NCI-H1417 treated with DMSO at 0.1 percent for 48 hours (cell line): Measurements from ENCODE around the gene TRIM41.
"Not testable (repeated sequence)": the region's sequence is repeated elsewhere in the genome, so short reads cannot be mapped to it uniquely, and the experiment has no call there.

ENCODE experiments used
- DNase-seq: peaks from one replicate; lab custom pipeline; 2025; lab: John Stamatoyannopoulos, UW

Gene TRIM41

DNA sequence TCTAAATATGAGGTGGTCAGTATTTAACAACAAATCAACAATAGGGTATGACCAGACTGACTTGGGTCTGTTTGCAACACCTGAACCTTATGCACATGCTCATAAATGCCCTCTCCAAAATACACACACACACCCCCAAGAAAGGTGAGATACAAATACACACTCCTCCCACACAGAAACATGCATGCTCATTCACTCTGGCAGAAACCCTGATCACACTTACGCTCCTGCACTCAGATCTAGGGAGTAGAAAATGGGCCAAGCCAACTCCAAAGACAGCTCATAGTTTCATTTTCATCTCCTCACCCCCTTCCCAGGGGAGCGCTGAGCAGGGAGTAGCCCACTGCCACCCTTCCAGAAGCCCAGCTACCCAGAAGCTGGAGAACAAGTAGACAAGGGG is 29.4 kb upstream of the TRIM41 start:
- no peak for DNase-seq

DNA sequence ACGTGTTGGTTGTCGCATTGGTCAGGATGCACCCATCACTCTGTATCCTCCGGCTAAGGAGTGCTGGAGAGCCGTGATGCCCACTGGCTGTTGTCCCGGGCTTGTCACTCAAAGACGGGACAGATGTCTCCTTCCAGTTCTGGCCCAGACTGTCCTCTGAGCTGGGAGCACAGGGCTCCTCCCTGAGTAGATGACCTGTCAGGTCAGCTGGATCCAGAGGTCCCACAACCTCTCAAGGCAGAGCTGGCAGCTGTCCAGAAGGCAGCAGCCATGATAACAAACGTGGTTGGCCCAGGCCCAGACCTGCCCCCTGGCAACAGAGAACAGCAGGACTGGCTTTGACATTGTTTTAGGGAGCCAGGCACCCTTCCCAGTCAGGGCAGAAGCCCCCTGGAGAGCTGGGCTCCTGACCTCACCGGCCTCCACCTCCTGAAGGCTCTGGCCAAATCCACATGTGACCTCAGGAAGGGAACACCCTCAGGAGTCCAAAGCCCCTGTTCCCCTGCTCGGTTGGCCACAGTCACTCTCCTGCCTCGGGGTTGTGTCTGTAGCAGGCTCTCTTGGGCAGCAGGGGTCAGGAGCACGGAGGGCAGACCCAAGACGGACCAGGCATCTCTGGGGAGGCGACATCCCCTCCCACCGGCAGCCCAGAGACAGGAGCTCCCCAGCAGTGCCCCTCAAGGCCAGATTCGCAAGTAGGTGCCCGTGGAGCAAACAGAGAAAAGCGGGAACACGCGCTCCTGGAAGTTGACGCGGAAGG is 28.4 kb upstream of the TRIM41 start:
- DNase-seq, result no peak

DNA sequence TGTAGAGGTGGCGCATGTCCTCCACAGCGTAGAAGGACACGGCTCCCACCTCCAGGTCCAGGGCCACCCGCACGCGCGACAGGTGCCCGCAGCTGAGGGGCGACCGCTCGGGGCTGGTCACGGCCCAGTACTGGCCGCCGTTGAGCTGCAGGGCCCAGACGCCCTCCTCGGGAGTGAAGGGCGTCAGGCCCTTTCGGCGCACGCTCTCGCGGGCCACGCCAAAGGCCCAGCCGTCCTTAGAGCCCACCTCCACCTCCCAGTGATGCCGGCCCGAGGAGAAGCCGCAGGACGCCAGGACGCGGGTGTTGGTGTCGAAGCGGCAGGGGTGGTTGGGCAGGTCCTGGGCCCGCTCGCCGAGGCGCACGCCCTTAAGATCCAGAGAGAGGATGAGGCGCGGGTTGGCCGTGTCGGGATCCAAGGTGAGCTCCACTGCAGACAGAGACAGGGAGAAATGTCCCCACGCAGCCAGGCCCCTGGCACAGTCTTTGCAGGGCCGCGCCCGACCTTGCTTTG is 27.8 kb upstream of the TRIM41 start:
- DNase-seq, result no peak

DNA sequence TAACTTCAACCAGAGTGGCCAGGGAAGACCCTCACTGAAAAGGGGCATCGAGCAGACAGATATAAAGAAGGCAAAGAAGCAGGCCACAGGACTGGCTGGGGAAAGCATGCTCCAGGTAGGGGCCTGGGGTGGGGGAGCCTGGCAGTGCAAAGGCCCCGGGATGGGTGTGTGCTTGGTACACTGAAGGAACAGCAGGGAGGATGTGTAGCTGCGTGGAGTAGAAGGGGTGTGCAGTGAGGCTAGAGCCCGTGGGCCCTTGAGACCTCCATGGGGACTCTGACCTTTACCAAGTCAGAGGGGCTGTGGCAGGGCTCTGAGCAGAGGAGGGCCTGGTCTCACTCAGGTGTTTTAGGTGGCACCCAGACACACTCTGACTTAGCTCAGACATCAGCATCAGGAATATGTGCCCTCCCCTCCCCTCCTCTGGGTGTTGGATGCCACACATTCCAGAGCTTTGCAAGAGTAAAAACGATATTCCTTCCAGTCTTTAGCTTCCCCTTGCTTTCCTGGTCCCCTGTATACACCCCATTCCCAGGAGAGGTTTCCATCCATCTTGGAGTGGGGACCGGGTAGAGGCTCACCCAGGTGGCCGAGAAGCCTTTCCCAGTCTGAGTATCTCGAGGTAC is 25.6 kb upstream of the TRIM41 start:
- DNase-seq, result no peak

DNA sequence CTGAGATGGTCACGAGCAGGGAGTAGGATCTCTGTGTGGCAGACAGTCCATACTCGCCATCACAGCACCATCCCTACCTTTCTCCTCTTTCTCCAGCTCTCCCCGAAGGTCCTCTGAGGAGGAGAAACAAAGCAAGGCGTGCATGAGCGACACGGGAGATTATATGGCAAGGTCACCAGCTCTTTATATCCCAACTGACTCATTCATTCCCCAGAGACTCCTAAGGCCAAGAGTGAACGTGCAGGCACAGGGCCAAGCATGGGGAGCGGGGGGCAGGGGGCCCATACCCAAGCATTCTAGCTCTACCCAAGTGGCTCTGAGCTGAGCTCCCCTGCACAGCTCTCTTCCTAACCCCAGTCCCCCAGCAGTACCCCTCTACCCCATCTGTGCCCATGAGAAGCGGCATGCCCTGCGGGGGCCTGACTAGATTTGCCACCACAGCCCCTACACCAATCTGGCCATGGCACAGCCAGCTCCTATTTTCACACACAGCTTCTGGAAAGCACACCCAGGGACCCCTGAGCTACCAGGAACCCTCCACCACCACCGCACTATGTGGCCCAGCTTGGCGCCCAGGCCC is 24.9 kb upstream of the TRIM41 start:
- DNase-seq, result no peak

DNA sequence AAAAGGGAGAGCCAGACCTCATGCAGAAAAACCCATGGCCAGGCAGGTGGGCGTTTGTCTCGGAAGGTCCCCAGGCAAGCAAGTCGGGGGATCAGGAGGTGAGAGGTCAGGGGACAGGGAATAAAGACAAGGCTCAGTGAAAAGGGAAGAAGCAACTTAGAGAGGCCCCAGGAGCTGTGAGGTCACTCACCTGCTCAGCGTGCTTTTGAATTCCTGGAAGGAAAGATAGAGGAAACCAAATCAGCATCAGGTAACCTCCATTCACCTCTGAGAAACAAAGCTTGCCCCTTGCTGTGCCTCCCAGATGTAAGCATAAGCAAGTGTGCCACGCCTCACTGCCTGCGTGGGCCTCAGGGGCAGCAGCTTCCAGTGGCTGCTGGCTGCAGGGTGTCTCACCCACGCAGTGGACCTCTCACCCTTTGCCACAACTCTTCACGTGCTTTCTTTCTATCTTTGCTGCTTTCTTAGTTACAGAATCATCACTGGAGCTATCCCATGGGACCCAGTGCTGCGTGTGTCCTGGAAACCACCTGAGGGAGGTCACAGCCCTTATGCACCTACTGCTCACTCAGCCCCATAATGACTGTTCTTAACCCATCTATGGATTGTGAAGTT is 24.1 kb upstream of the TRIM41 start:
- DNase-seq, result no peak

DNA sequence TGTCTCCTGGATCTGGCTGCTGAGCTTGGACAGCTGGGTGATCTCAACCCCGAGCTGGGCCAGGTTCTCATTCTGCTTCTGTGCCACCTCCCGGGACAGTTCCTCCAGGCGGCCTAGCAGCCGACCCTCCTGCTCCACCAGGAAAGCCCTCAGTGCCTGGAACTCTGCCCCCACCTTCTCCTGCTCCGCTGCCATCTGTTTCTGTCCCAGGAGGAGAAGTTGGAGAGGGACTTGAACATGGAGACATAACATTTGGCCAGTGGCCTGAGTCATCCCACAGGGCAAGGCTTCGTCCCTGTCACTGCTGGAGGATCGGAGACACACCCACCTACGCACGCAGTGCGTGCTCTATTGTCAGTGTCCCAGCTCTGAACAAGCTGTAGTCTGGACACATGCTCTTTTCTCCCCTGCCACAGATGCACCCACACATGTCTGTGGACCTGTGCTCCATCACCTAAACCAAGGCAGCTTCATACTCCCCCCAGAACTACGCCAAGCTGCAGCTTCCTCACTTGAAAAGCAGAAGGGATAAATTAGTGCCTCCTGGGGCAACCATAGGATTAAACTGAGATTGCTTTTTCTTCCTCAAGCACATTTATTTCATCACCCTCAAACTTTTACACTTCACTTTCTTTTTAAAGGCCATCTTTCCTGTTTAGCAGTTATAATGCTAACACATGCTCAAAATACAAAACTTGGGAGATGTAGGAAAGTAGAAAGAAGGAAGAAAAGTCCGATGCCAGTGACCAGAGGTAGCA is 23.0 kb upstream of the TRIM41 start:
- DNase-seq, result no peak

DNA sequence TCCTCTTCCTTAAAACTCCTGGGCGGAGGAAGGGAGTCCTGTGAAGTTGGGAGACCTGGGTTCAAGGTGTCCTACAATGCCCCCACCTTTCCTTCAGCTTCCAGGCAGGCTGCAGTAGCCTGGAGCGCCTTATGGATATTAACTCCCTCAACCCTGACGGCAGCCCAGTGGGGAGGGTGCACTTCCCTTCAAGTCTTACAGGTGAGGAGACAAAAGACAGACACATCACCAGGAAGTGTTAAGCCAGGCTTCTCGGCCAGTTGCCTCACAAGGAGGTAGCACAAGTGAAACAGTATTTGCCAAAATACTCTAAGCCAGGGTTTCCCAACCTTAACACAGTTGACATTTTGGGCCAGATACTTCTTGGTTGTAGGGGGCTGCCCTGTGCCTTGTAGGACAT is 22.3 kb upstream of the TRIM41 start:
- DNase-seq, result no peak

DNA sequence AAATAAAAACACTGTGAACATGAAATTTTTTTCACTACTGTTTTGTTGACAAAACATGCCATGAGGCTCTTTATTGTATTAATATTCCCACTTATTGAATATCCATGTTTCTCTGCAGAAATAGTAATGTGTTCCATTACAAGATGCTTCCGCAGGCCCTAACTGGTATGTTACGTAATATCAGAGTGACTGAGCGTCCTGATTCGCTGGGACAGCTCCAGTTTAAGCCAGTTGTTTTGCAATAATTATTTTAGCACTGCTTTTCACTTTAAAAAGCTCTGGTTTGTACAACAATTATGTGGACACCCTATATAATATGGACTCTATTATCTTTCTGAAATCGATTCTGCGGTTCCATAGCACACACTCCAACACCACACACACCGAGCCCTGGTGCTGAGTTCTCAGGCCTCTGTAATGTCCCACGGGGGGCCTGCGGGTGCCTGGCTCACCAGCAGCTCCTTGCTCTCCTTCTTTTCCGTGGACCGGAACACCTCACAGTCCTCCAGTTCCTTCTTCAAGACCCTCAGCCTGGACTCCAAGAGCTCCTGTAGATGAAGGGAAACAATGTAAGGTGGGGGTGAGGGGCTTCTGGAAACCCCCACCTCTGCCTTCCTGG is 19.9 kb upstream of the TRIM41 start:
- no peak for DNase-seq

DNA sequence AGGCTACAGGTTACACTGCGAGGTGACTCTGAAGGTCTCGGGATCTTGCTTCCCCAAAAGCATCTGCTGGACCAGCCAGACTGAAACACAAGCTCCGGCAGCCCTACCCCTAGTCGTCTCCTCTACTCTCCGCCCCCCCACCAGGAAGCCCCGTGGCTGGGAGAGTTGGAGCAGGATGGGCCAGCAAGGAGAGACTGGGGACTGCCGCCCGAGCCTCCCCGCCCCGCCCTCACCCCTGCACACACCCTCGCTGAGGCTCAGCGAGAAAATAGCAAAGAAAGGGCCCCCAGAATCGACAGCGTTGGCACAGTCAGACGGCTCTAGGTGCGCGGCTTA is 19.3 kb upstream of the TRIM41 start:
- DNase-seq, result no peak

DNA sequence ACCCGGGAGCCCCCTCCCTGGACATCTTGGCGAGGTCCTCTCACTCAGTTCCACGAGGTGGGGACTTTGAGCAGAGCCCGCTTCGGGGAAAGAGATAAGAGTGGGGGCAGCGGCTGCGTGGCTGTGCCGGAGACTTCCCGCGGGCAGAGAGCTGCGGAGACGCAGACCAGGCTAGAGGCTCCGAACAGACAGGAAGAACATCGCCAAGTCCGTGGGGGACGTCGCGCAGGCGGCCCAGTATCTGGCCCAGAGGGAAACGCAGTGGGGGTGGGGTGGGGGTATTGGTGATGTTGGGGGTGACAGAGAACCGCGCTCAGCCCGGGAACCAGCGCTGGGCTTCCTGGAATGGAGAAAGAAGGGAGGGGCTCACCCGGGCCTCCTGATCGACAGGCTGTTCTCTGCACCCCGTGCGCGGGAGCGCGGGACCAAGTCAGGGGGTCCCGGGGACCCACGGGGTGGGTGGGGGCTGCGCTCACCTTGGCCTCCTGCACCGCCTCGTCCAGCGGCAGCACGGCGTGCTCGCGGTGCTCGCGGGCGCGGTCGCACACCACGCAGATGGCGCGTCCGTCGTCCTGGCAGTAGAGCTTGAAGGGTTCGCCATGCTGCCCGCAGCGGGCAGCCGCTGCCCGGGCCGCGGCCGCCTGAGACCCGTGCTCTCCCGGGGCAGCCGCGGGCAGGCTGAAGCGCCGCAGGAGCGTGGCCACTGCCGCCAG is 18.8 kb upstream of the TRIM41 start:
- no peak for DNase-seq

DNA sequence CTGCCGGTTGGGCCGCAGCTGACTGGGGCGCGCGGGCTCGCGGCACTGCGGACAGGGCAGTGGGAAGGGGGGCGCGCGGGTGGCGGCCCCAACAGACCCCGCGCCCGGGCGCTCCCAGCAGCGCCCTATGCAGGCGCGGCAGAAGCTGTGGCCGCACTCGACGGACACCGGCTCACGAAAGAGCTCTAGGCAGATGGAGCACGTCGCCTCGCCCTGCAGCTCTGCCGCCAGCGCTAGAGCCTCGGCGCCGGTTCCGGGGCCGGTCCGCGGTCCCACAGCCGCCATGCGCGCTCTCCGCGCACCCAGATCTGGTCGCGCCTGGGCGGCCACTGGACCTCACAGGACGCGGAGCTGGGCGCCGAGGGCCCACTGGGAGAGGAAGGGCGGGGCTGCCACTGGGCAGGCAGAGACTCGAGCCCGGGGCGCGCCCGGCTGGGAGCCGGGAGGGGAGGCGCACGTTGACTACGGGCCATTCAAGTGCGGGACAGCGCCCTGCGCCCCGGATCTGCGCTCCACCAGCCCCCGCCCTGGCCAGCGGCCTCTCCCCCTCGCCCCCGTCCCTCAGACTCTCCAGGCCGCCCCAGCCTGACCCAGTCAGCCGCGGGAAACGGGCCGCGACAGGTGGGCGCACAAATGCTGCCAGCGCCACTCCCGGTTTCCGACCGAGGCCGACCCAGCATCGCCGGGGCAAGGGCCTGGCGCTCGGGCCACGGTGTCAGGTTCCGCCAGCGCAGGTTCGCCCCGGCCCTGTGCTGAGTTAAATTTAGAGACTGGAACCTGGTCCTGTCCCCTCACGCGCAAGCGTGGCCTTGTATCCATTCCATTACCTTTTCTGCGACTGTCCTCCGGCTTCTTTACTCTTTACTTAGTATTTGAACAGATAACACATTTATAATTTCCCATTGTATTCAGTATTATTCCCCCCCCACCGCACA is 18.0 kb upstream of the TRIM41 start, which contains the start of gene TRIM7:
TRIM7 (minus strand) TSS at position 371 of the 935 bp plus-strand sequence; CDS start at position 285, 86 bp downstream.
- DNase-seq, result no peak

DNA sequence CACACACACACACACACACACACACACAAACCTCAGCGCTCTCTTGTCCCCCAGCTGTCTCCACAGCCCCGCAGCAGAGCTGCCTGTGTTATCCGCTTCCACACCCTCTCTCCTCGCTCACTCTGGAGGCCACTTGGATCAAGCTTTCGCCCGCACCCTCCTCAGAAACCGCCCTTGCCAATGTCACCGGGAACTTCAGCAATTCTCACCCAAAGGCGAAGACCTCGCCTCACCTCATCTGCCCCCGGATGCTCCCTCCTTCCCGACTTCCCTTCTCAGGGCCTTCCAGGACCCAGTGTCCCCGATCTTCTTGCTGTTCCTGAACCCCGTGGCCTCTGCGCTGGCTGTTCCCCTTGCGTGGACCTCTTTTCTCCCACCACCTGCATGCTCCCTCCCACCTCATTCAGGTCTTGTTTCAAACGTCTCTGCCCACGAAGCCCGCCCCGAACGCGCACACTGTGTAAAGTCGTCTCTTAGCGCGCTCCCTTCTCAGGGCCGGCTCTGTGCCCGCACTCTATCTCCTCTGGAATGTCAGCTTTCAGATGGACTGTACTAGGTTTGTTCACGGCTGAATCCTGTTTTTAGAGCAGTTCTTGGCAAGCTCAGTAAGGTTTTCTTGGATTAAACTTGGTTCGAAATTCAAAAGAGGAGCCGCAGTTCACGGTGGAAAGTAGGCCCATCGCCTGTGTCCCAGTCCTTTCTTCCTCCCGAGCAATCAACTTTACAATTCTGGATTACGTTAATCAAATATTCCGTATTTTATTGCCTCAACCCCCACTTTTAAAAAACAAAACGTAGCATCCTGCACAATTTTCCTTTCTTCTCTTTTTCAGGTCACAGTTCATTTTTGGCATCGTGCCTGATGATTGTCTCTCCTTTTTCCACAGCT is 17.1 kb upstream of the TRIM41 start:
- no peak for DNase-seq

DNA sequence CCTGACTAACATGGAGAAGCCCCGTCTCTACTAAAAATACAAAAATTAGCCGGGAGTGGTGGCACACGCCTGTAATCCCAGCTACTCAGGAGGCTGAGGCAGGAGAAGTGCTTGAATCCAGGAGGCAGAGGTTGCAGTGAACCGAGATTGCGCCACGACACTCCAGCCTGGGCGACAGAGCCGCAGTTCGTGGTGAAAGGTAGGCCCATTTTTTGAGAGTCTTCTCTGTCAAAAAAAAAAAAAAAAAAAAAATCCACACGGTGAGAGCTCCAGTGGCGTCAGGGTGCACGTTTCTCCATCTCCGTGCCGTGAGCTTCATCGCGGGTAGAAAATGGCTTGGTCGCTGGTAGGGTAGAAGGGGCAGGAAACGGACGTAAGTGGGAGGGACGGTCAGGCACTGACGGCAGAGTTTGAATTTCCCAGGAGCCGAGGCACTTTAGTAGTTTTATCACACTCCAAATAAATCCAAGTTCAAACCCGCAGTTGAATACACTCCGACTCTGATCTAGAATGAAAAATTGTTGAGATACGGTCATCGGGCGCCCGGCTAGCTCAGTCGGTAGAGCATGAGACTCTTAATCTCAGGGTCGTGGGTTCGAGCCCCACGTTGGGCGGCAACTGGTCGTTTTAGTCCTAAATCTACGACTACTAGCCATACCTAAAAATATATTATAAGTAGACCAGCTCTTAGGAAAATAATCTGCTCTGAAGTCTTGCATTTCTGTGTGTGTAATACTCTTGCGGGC is 15.7 kb upstream of the TRIM41 start:
- DNase-seq, result no peak

DNA sequence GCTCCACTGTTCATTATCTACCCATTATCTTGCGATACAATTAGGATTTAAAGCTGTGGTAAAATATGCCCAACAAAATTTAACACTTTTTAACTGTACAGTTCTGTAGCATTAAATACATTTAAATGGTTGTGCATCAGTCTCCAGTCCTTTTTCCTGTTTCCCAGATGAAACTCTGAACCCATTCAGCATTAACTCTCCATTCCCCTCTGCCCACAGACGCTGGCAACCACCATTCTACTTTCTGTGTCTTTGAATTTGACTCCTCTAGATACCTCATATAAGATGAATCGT is 15.2 kb upstream of the TRIM41 start:
- no peak for DNase-seq

DNA sequence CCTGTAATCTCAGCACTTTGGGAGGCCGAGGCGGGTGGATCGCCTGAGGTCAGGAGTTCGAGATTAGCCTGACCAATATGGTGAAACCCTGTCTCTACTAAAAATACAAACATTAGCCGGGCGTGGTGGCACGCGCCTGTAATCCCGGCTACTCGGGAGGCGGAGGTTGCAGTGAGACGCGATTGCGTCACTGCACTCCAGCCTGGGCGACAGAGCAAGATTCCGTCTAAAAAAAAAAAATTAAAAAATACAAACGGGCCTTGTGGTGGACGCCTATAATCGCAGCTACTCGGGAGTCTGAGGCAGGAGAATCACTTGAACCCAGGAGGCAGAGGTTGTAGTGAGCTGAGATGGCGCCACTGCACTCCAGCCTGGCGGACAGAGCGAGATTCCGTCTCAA is 14.1 kb upstream of the TRIM41 start:
- not testable (repeated sequence) for DNase-seq

DNA sequence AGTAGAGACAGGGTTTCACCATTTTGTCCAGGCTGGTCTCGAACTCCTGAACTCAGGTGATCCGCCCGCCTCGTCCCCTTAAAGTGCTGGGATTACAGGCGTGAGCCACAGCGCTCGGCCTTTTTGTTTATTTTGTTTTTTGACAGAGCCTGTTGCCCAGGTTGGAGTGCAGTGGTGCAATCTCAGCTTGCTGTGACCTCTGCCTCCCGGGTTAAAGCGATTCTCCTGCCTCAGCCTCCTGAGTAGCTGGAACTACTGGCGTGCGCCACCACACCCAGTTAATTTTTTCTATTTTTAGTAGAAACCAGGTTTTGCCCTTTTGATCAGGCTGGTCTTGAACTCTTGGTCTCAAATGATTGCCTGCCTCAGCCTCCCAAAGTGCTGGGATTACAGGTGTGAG is 12.9 kb upstream of the TRIM41 start:
- DNase-seq, result not testable (repeated sequence)

DNA sequence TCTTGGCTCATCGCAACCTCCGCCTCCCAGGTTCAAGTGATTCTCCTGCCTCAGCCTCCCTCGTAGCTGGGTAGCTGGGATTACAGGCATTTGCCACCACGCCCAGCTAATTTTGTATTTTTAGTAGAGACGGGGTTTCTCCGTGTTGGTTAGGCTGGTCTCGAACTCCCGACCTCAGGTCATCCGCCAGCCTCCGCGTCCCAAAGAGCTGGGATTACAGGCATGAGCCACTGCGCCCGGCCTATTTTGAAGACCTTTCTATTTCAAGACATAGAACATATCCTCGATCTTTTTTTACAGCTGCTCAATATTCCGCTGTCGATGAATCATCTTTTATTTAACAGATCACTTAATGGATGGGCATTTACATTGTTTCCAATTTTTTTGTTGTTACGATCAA is 12.4 kb upstream of the TRIM41 start:
- not testable (repeated sequence) for DNase-seq
